HG02588 (cell line): ENCODE data around the gene TFAP2C.

Experiments used
- ATAC-seq: cut with Tn5 transposase; IDR thresholded peaks from one replicate; pipeline ENCODE4 v1.9.1; 2021; ENCODE audit warnings: mild to moderate bottlenecking, moderate library complexity; ENCODE audit not compliant: unreplicated experiment

TFAP2C gene

DNA sequence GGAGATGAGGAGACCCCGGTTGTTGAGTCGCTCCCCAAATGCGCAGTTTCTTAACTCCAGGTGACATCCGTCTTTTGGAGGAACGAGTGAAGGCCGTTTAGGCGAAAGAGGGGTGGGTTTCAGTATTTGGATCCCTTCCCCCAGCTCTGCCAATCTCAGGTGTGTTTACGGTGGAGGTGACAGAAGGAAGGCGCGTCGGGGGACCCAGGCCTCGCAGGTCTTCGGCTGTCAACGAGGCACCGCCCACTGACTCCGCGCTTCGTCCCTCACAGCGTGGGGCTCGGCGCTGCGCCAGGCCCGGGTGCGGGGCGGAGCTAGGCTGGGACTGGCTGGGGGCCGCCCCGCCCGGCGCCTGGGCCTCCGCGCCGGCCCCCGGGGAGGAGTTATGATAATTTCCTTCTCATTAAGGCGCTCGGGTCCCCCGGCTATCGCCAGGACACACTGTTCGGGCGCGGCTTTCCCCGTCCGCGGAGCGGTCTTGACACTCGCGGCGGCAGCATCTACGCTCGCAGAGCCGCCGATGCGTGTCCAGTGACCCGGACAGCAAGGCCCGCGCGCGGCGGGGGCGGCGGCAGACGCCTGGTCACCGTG is at the start of gene TFAP2C:
TFAP2C (plus strand) TSS at position 434 of the 591 bp plus-strand sequence. CDS start 239 bp downstream, outside the sequence.
- ATAC-seq, result no peak

DNA sequence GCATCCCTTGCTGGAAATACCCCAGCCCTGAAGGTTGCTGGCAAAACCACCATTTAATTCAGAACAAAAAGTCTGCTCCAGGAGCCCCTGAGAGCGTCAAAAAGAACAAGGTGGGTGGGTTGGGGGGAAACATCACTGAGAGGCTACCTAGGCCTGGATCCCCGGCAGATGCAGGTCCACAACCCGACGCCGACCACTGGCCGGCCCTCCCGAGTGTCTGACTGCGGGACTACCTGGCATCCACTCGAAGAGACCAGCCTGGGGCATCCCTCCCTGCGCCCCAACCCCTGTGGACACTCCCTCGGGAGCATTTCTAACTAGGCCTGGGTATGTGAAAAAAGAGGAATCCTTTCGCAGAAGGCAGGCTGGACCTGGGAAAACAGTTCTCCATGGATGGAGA is 48.9 kb upstream of the TFAP2C start:
- ATAC-seq, result no peak

DNA sequence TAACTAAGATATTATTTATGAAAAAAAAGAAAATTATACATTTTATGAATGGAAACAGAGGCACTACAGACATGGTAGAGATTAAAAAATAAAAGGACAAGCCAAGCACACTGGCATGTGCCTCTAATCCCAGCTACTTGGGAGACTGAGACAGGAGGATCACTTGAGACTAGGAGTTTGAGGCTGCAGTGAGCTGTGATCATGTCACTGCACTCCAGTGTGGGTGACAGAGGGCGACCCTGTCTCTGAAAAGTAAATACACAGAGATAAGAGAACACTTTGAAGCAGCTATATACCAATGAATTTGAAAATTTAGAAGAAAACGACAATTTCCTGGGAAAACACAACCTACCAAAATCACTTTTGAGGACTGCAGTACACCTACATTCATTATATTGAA is 47.4 kb upstream of the TFAP2C start:
- no peak for ATAC-seq

- no peak for ATAC-seq
These were observed 46.6 kb upstream of the TFAP2C start for GRCh38 chr20:56582542-56582941.

- no peak for ATAC-seq
These were observed 44.2 kb upstream of the TFAP2C start for GRCh38 chr20:56584916-56585315.

DNA sequence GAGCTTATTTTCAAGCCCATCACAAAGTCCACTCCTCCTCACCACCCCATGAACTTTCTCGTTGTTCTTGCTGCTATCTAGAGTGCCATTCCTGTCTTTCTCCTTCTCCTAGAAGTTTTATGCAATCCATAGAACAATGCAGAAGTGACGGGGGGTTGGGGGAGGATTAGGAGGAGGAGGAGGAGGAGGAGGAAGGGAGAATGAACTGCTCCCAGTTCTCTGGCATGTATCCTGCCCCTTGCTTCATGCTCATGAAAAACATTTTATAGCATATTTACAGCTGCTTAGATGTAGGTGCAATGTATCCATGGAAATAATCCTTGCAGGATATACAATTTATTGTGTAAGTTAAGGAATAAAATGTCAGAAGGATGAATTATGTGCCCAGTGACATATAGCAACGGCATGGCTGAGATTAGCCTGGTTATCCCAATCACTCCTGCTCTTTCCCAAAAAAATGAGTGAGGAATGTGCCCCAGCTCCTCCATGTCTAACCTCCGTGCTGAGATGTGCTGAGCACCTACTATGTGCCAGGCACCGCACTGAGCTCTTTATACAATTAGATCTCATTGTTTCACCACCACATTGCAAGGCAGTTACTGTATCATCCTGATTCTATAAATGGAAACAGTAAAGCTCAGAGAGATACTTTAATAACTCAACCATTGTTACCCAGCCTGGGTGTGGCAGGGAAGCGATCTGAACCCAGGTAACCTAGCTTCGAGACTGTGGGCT is 41.6 kb upstream of the TFAP2C start:
- no peak for ATAC-seq

DNA sequence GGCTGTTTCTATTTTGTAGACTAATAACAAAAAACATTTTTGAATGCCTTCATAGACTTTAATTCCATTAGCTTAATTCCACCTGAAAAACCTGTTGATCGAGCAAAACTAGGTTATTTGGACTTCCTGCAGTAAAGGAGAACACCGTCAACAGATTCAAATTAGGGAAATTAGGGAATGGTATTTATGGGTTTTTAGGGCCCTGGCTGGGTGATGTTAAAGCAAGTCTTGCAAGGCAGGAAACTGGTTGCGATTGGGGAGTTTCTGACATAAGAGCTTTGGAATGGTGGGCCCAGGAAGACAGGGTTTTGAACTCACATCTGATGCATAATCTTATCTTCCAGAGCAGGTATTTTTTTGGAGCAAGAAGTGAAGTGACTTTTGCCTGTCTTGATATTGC is 40.1 kb upstream of the TFAP2C start:
- ATAC-seq, result no peak

DNA sequence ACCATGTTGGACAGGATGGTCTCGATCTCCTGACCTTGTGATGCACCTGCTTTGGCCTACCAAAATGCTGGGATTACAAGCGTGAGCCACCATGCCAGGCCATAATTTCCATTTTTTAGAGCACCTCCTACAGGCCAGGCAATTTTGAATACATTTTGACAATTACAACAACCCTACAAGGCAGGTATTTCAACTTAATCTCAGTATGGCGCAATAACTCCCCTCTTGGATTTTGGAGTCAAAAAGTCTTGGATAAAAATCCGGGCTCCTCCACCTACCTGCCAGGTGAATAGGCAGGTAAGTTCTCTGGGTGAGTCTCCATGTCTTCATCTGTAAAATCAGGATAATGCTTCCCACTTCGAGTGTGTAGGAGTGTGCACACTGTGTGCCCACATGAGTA is 39.5 kb upstream of the TFAP2C start:
- ATAC-seq, result no peak

- ATAC-seq, result no peak
These were observed 38.2 kb upstream of the TFAP2C start for GRCh38 chr20:56590888-56591287.

DNA sequence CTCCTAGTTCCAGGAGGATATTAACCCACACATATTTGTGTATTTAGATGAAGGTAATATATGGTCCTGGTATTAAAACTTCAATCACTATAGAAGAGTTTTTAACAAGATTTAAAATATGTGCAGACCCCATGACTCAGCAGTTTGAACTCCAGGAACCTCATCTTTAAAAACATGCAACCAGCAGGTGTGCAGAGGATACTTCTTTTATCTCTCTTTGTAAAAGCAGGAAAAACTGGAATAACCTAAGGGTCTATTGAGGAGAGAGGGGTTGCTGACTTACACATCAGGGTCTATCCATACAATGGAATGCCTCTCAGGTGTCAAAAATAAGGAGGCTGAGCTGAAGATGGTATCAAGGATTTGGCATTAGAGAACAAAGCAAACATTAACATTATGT is 36.9 kb upstream of the TFAP2C start:
- ATAC-seq, result no peak

DNA sequence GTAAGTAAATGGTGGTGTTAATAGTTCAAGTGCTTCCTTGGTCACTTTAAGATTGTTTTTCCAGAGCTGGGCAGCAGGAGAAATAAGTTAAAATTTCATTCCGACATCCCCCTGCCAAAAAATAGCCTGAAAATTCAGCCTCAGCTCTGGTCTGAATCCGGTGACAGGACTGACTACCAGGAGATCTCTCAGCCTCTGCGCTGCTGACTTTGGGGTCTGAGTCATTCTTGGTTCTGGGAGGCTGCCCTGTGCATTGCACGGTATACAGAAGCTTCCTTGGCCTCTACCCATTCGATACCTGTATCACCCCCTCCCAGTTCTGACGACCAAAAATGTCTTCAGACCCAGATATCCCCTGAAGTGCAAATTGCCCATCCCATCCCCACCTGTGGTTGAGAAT is 36.3 kb upstream of the TFAP2C start:
- no peak for ATAC-seq

DNA sequence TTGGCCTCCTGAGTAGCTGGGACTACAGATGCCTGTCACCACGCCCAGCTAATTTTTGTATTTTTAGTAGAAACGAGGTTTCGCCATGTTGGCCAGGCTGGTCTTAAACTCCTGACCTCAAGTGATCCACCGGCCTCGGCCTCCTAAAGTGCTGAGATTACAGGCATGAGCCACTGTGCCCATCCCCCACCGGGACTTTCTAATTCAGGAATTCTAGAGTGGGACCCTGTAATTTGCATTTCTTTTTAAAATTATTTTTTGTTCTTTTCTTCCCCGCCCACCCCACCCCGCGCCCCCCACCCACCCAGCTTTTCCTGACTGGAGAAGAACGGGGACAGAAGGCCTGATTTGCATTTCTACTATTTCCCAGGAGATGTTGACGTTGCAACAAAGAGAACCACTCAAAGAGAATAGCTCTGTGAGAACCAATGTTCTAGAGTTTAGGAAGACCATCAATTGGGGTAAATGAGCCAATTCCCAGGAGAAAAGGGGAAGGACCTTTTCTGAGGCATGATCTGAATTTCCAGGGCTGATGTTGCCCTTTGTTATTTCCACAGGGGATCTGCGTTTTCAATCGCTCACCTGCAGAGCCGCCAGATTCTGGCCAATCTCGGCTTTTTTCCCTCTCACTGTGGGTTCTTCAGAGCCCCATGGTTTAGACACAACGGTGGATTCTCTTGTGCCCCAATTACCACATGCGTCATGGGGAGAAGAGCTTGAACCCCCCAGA is 33.2 kb upstream of the TFAP2C start:
- ATAC-seq, result no peak

GRCh38 chr20:56601166-56601565 is 27.9 kb upstream of the TFAP2C start:
- no peak for ATAC-seq

DNA sequence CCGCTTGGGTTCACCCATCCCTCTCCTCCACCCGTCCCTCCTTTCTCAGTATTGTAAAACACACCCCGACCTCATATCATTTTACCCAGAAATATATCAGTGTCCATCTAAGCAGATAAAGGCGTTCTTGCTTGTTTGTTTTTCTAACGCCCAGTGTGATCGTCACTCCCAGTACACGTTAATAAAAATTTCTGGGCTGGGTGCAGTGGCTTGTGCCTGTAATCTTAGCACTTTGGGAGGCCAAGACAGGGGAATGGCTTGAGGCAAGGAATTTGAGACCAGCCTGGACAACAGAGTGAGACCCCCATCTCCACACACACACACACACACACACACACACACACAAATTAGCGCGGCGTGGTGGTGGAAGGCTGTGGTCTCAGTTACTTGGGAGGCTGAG is 24.4 kb upstream of the TFAP2C start:
- no peak for ATAC-seq

- ATAC-seq, result no peak
These were observed 23.7 kb upstream of the TFAP2C start for GRCh38 chr20:56605261-56605996.

- ATAC-seq, result no peak
These were observed 22.7 kb upstream of the TFAP2C start for GRCh38 chr20:56606174-56606945.

GRCh38 chr20:56607061-56607704 is 21.9 kb upstream of the TFAP2C start:
- no peak for ATAC-seq

DNA sequence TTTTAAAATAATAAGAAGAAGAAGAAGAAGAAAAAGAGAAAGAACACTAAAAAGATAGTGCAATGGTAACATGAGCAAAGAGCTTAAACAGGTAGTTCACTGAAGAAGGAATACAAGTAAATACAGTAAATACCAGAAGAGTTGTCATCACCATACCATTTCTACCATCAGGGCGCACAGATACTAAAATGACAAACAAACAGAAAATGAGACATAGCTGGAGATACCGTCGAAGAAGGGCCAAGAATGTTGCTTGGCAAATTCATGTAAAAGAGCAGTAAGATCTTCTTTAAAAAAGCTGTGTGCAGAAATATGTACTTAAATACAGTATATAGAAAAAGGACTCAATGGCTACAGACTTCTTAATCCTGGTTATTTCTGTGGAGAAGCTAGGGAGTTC is 20.7 kb upstream of the TFAP2C start:
- ATAC-seq, result no peak

- no peak for ATAC-seq
These were observed 19.8 kb upstream of the TFAP2C start for GRCh38 chr20:56609321-56609720.

DNA sequence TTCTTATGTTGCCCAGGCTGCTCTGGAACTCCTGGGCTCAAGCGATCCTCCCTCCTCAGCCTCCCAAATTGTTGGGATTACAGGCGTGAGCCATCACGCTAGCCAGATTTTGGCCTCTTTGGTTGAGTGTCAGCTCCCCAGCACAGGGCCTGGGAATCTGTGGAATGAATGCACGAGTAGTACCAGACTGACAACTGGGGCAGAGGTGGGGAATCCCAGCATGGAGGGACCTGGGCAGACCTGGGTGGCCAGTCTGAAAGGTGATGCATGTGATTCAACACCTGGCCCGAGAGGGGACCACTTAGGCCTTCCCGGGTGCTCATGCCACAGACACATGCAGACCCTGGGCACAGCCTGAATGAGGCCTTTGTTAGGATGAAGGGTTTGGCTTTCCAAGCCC is 19.0 kb upstream of the TFAP2C start:
- no peak for ATAC-seq
